GM04503 (cell line): ENCODE measurements around the gene ANKRD65.
"Not testable (repeated sequence)": the region's sequence is repeated elsewhere in the genome, so short reads cannot be mapped to it uniquely, and the experiment has no call there.

Experiments
- DNase-seq: peaks from one replicate; pipeline ENCODE4 v3.0.0-alpha.2; 2012; ENCODE audit warnings: low read depth

ANKRD65 gene

GRCh38 chr1:1421147-1421906 is at the start of gene ANKRD65:
ANKRD65 (minus strand) TSS chr1:1421276; CDS start chr1:1421005, 271 bp downstream.
- DNase-seq = no peak

- DNase-seq = not testable (repeated sequence)
These were observed 47.3 kb upstream of the ANKRD65 start for GRCh38 chr1:1468196-1468985.

DNA sequence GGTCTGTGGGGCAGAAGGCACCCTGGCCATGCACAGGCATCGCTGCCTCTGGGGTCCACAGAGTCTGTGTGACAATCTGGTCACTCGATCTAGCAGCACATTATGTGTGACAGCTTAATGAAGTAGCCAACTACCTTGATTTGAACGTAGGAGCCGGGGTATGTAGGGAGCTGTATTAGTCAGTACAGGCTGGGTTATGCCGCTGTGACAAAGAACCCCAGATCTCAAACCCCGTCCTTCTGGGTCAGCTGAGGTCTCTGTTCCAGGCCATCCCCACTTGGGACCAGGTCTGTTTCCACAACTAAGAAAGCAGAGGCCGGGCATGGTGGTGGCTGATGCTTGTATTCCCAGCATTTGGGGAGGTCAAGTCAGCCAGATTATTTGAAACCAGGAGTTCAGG is 42.2 kb upstream of the ANKRD65 start:
- no peak for DNase-seq

DNA sequence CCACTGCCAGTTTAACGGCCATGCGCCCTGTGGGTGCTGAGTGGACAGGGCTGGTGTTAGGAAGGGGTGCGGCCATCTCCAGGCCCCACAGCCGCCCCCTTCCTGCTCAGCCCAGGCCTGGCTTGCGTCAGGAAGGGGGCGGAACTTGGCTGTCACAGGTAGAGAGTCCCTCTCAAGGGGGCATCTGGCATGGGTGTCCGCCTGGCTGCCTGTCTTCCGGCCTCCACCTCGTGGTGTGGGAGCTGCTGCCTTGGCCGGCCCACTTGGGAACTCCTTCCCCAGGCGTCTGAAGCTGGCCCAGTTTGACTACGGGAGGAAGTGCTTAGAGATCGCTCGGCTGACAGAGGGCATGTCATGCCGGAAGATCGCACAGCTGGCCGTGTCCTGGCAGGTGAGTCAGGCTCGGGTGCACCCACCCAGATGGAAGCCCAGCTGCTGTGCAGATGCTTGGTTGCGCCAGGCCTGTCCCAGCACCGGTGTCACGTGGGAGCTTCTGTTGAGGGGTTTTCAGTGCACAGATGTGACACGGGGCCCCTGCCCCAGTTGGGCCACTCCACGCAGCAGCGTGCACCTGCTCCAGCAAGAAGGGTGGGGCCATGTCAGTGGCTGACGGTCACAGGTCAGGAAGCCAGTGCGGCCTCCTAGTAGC is 41.4 kb upstream of the ANKRD65 start:
- DNase-seq = no peak

DNA sequence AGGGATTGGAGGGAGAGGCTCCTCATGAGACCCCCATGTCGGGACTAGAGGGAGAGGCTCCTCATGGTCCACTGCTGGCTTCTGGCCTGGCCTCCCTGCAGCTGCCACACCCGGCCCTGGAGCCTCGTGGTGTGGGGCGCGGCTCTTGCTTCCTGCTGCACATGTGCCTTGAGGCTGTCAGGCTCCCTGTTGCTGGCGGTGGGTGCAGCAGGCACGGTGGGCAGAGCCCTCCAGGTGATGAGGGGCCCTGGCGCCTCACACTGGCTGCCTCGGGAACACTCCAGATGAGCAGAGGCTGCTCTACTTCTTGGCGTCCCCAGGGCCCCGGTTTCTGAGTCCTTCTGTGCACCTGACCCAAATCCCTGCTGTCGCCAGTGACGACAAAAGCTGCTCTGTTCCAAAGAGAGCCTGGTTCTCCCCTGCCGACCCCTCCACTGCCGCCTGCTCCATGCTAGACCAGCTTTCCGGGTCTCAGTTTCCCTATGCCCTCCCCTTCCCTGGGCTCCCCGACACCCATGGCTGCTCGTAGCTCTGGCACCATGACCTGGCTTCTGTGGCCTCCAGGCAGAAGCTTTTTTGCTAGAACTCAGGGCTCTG is 40.7 kb upstream of the ANKRD65 start:
- DNase-seq = no peak

DNA sequence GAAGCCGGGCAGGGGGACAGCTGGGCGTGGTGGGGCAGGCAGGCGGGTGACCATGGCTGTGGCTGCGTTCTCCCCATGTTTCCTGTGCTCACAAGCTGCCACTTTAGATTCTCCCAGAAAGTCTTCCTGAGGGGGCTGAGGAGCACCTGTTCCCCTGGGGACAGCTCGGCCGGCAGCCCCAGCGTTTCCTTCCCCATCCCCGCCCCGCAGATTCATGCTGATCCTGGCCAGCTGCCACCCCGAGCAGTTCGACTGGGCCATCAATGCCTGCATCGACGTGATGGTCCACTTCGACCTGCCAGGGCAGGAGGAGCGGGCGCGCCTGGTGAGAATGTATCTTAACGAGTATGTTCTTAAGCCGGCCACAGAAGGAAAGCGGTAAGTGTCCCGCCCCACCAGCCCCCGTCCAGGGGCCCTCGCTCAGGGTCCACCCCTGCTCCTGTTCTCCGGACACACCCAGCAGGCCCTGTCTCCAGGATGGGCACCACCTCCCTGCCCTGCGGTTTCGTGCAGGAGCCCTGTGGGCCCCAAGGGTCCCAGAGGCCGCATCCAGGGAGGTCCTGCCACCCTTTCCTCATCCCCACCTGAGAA is 39.6 kb upstream of the ANKRD65 start:
- no peak for DNase-seq

DNA sequence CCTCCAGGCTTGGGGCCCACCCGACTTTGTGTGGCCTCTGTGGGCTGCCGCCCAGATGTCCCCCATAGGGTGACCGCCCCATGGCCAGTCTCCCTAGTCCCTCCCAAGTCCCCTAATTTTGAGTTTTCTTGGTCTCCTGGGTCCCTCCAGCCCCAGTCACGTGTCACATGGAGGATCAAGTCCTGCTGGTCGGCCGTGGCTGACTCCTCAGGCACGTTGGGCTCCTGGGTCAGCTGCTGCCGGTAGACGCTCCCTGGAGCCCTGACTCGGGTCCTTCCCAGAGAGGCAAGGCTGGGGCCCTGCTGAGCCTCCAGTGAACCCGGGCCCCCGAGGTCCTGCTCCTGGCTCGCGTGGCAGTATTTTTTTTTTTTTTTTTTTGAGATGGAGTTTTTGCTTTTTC is 38.6 kb upstream of the ANKRD65 start:
- DNase-seq = not testable (repeated sequence)

- DNase-seq = not testable (repeated sequence)
These were observed 38.1 kb upstream of the ANKRD65 start for GRCh38 chr1:1459156-1459555.

DNA sequence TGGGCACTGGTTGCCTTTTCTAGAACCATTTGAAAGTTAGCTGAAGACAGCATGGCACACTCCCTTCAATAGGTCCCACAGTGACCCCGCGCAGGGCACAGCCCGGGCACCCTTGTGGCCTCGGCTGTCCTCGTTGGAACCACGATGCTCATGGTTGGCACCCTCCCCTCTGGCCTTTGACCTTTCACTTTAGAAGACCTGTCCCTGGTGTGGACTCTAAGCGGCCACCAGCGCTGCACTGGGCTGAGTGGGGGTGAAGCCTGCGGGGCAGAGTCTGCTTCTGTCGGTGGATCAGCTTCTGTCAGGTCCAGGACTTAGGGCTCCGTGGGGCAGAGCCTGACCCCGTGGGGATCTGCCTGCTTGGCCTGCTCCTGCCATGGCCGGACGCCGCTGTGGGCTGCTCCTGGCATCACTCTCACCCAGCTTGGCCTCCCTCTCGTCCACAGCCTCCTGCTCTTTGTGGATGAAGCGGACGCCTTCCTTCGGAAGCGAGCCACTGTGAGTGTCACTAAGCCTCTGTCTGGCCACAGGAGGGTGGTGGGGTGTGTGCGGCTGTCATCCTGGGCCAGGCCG is 35.7 kb upstream of the ANKRD65 start:
- not testable (repeated sequence) for DNase-seq

DNA sequence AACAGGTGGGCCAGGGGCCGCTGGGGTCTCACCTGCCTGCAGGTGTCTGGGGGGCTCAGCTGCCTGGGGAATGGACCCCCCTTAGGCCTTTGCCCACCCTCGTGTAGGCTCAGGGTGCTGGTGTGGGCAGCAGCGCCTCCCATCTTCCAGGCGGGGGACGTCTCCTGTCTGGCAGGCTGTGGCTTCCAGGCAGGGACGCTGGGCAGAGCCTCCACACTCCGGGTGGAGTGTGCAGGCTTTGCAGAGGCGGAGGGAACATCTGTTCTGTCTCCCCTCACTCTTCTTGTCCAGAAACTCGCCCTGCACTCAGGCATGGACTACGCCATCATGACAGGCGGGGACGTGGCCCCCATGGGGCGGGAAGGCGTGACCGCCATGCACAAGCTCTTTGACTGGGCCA is 34.9 kb upstream of the ANKRD65 start:
- not testable (repeated sequence) for DNase-seq

DNA sequence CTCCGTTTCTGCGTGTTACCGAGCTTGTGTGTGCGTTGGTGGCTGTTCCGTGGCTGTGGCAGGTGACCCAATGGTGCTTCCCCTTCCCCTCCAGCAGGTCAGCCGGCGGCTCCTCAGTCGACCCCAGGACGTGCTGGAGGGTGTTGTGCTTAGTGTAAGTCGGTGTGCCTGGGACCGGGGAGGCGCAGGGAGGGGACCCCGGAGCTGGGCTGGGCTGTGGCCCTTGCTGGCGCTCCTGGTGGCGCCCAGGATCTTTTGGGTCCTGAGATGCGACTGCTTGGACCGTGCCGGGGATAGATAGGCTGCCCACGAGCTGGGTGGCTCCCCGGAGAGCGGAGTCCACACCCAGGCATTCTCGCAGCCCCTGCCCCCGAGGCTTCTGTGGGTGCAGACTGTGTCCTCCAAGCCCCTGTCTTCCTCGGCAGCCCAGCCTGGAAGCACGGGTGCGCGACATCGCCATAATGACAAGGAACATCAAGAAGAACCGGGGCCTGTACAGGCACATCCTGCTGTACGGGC is 34.3 kb upstream of the ANKRD65 start:
- DNase-seq = no peak

DNA sequence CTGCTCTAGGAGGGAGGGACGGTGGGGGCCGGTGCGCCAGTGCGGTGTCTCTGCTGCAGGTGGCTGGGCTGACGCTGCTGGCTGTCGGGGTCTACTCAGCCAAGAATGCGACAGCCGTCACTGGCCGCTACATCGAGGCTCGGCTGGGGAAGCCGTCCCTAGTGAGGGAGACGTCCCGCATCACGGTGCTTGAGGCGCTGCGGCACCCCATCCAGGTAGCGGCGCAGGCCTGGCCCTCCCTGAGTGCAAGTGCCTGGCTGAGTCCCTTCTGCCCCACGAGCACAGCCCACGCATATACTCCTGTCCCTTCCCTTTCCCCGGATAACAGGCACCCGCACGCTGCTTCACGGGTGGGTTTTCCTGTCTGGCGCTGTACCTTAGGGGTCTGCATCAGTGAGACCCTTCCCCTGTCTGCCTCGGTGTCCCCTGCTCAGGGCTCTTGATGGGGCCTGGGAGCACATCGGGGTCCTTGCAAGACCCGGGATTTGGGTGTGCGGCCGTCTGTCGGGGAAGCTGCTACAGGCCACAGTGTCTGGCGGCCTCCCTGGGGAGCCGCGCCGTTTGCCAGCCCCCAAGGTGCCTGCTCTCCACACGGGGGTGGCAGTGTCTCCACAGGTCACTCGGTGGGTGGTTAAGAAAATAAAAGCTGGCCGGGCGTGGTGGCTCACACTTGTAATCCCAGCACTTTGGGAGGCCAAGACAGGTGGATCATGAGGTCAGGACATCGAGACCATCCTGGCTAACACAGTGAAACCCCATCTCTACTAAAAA is 33.4 kb upstream of the ANKRD65 start:
- DNase-seq = not testable (repeated sequence)

- DNase-seq = no peak
These were observed 31.8 kb upstream of the ANKRD65 start for GRCh38 chr1:1452882-1453281.

DNA sequence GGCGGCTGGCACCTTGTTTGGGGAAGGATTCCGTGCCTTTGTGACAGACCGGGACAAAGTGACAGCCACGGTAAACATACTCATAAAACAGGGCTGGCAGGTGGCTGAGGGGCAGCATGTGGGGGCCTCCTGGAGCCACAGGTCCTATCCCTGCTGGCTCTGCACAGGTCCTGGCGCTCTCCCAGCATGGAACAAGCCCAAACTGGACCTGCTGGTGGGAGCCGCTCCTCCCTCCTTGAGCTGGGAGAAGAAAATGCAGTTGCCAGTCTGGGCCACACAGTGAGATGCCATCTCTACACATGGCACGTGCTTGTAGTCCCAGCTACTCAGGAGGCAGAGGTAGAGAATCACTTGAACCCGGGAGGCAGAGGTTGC is 31.3 kb upstream of the ANKRD65 start:
- DNase-seq = not testable (repeated sequence)

GRCh38 chr1:1451696-1452364 is 30.8 kb upstream of the ANKRD65 start:
- no peak for DNase-seq

- not testable (repeated sequence) for DNase-seq
These were observed 29.5 kb upstream of the ANKRD65 start for GRCh38 chr1:1450616-1451015.

GRCh38 chr1:1449099-1449739 is 28.1 kb upstream of the ANKRD65 start, which contains the start of gene ATAD3C:
ATAD3C (plus strand) TSS chr1:1449689; CDS start chr1:1450684, 995 bp downstream.
- no peak for DNase-seq

- DNase-seq = not testable (repeated sequence)
These were observed 25.6 kb upstream of the ANKRD65 start for GRCh38 chr1:1446631-1447030.

DNA sequence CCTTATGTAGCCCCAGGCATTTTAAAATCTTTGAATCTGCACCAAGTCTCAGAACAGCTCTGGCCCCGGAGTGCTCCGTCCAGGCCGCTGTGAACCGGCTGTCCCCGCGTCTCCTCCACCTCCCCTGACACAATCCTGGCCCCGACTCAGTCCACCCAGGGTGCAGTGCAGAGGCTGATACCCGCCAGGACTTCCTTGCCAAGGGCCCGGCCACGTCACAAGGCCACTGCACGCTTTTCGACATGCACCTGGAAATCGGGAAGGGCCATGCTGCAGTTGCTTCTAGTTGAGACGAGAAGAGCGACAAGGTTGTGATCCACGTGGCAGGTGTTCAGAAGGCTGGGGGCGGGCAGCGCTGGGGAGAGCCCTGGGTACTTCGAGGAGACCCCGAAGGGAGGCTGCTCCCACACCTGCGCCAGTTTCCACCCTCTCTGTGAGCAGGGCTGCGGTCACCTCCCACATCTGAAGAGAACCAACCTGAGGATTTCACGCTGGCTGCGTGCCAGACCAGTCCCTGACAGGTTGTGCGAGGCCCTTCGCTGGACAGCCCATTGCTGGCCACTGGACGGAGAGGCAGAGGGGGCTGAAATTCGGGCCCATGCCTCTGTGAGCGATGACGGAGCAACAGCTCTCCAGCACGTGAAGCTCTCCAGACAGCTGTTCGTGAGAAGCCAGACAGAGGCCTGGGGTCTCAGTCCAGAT is 21.1 kb upstream of the ANKRD65 start:
- no peak for DNase-seq
